ENCODE measurements around the gene MRPS12.

The MRPS12 gene

GRCh38 chr19:38911388-38912001 is 19.2 kb upstream of the MRPS12 start:
- no peak for DNase-seq (ENCODE audit: low spot score)

- no peak for DNase-seq (ENCODE audit: low spot score)
These were observed 17.9 kb upstream of the MRPS12 start for GRCh38 chr19:38912600-38913514.

- no peak for DNase-seq (ENCODE audit: low spot score)
These were observed 16.8 kb upstream of the MRPS12 start for GRCh38 chr19:38913958-38914357.

- no peak for DNase-seq (ENCODE audit: low spot score)
These were observed 15.1 kb upstream of the MRPS12 start for GRCh38 chr19:38915329-38916321.

- DNase-seq (ENCODE audit: low spot score): no peak
These were observed 13.2 kb upstream of the MRPS12 start for GRCh38 chr19:38917516-38917915.

- DNase-seq (ENCODE audit: low spot score): no peak
These were observed 12.7 kb upstream of the MRPS12 start for GRCh38 chr19:38917921-38918491.

GRCh38 chr19:38918526-38918925 is 12.2 kb upstream of the MRPS12 start:
- no peak for DNase-seq (ENCODE audit: low spot score)

- DNase-seq (ENCODE audit: low spot score): no peak
These were observed 10.7 kb upstream of the MRPS12 start for GRCh38 chr19:38919837-38920601.

GRCh38 chr19:38920602-38921419 is 9.9 kb upstream of the MRPS12 start:
- no peak for DNase-seq (ENCODE audit: low spot score)

GRCh38 chr19:38921420-38922274 is 9.1 kb upstream of the MRPS12 start:
- DNase-seq (ENCODE audit: low spot score): no peak

- DNase-seq (ENCODE audit: low spot score): no peak
These were observed 8.3 kb upstream of the MRPS12 start for GRCh38 chr19:38922482-38922881.

GRCh38 chr19:38924388-38924787 is 6.4 kb upstream of the MRPS12 start:
- no peak for DNase-seq (ENCODE audit: low spot score)

- DNase-seq (ENCODE audit: low spot score): no peak
These were observed 2.2 kb upstream of the MRPS12 start for GRCh38 chr19:38928391-38929001.

GRCh38 chr19:38929929-38930775 is 592 bp upstream of the MRPS12 start, which contains the start of gene SARS2:
Gene SARS2 (minus strand): TSS chr19:38930763. CDS start chr19:38930736, 27 bp downstream.
- DNase-seq (ENCODE audit: low spot score): peak; percentile 97

- no peak for DNase-seq (ENCODE audit: low spot score)
These were observed 713 bp downstream of the MRPS12 start for GRCh38 chr19:38931521-38931793.

- no peak for DNase-seq (ENCODE audit: low spot score)
These were observed 1.9 kb downstream of the MRPS12 start for GRCh38 chr19:38932425-38933179.

GRCh38 chr19:38933544-38933943 is 2.8 kb downstream of the MRPS12 start:
- DNase-seq (ENCODE audit: low spot score): no peak
